Stimulated activated naive CD8-positive, alpha-beta T cell treated with anti-CD3 and anti-CD28 coated beads, Interleukin-15, Interleukin-2, amounts not matched to agents 100 U/mL and 50 U/mL, for 24 hours (primary cell): Measurements from ENCODE around the gene SCGB1A1.
"Not testable (repeated sequence)": the region's sequence is repeated elsewhere in the genome, so short reads cannot be mapped to it uniquely, and the experiment has no call there.

Experiments used
- ATAC-seq: fragments of 150-1000 bp; cut with Tn5 transposase; one replicate; pipeline ENCODE4 v1.10.0; 2021
- DNase-seq: peaks from one replicate; pipeline ENCODE4 v3.0.0; 2021

SCGB1A1 gene, protein sequence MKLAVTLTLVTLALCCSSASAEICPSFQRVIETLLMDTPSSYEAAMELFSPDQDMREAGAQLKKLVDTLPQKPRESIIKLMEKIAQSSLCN

GRCh38 chr11:62418733-62419132, at the start of gene SCGB1A1:
Gene SCGB1A1 (plus strand): TSS chr11:62419033. CDS start chr11:62419096, 63 bp downstream.
- DNase-seq, result no peak

GRCh38 chr11:62370743-62371440, 47.9 kb upstream of the SCGB1A1 start:
- ATAC-seq (peak; percentile 73), DNase-seq (peak; percentile 48)

More at GRCh38 chr11:62418733-62419132, at the start of gene SCGB1A1:
- no peak for ATAC-seq

- ATAC-seq (peak; percentile 32), DNase-seq (no peak)
Observed at GRCh38 chr11:62372871-62373270, 46.0 kb upstream of the SCGB1A1 start.

GRCh38 chr11:62373464-62374119, 45.2 kb upstream of the SCGB1A1 start:
- DNase-seq (no peak), ATAC-seq (no peak)

GRCh38 chr11:62374801-62375200, 44.0 kb upstream of the SCGB1A1 start:
- DNase-seq, result no peak
- ATAC-seq, result no peak

DNA sequence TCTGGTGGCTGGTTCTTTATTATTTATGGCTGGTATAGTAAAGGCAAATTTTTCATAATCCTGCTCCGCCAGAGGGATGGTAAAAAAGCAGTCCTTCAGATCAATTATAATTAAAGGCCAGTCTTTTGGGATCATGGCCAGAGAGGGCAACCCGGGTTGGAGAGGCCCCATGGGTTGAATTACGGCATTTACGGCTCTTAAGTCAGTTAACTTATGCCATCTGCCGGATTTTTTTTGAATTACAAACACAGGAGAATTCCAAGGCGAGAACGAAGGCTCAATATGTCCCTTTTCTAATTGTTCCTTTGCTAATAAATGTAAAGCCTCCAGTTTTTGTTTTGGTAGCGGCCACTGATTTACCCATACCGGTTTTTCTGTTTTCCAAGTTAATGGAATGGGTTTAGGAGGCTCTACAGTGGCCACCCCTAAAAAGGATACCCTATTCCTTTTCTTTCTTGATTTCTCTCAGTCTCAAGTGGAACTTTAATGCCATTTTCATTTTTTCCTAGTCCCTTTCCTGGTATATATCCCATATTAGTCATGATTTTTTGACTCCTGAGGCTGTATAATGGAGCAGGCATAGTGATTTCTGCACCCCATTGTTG, 40.3 kb upstream of the SCGB1A1 start:
- not testable (repeated sequence) for DNase-seq, ATAC-seq

DNA sequence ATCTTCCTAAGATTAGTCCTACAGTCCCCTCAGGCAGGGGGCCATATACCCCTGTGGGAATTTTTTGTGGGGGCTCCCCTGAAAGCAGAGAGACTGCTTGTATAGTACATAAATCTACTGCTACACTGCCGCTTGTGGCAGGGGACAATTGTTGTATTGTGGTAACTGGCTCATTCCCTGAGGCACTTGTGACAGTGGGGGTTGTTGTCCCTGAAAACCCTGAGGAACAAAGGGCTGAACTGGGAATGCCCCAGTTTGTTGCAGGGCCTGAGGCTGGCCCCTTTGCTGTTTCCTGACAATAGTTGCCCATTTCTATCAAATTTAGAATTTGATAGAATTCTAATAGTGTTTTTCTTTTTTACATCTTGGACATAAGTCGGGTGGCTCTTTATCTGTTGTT, 39.2 kb upstream of the SCGB1A1 start:
- ATAC-seq, DNase-seq: not testable (repeated sequence)

DNA sequence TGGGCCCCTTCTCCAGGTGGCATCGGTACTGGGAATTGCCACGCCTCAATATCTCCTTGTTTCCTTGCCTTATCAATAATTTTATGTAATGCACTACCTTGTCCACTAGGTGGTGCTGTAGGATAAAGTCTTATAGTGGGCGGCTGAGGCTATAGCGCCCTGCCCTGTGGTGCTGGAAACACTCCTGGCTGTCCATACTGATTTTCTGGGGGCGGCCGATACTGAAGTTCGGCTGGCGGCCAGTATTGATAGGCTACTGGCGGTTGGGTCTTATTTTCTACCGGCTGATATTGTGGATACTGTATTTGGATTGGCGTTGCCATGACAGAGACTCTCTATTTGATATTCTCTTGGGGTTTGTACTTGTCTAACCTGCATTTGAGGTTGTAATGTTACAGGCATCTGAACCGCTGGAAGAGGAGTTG, 38.0 kb upstream of the SCGB1A1 start:
- ATAC-seq (peak; percentile 83), DNase-seq (peak; percentile 32)

DNA sequence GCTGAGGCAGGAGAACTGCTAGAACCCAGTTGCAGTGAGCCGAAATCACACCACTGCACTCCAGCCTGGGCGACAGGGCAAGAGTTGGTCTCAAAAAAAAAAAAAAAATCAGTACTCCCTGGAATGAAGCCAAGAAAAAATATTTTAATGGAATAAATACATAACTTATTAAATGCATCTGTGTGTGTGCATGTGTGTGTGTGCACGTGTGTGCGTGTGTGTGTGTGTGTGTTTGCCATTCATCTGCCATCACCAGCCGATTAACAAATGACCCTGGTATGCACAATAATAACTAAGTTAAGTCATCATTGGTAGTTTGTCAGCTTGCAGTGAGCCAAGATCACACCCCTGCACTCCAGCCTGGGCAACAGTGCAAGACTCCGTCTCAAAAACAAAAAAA, 35.0 kb upstream of the SCGB1A1 start:
- DNase-seq (no peak), ATAC-seq (no peak)

- not testable (repeated sequence) for ATAC-seq, DNase-seq
Observed at GRCh38 chr11:62386083-62386482, 32.8 kb upstream of the SCGB1A1 start.

DNA sequence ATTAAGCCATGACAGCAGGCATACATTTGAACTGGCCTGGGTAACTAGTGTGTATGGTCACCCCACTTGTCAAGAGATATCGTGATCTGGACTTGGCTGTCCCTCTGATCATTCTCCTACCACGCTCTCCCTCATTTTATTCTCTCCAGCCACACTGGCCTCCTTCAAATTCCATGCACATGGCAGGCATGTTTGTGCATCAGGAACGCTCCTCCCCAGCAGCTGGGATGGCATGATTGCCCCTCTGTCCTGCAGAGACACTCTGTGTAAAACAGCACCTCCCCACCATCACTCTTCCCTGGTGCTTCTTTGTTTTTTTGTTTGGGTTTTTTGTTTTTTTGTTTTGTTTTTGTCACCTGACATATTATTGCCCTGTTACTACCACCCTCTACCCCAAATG, 31.5 kb upstream of the SCGB1A1 start:
- DNase-seq, result no peak
- ATAC-seq, result no peak

- ATAC-seq (no peak), DNase-seq (no peak)
Observed at GRCh38 chr11:62388999-62389398, 29.8 kb upstream of the SCGB1A1 start.

DNA sequence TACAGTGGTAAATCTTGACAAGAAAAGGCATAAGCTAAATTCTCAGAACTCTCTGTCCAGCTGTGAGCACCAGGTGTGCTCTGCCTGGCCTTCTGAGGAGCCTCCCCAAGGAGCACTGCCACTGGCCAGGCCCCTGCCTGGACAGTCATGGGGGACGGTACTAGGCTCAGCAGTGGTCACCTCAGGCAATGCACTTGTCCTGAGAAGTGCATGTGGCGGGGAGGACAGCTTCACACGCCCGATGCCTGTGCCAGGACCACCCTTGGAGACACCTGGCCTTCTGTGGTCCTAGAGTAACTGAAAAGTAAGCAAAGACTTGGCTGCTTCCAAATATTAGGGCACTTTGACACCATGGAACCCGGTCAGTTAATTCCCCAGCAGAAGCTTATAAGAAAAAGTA, 28.6 kb upstream of the SCGB1A1 start:
- DNase-seq (no peak), ATAC-seq (no peak)

- DNase-seq (no peak), ATAC-seq (no peak)
Observed at GRCh38 chr11:62390722-62391121, 28.1 kb upstream of the SCGB1A1 start.

GRCh38 chr11:62391642-62392425, 27.0 kb upstream of the SCGB1A1 start:
- DNase-seq (no peak), ATAC-seq (no peak)

DNA sequence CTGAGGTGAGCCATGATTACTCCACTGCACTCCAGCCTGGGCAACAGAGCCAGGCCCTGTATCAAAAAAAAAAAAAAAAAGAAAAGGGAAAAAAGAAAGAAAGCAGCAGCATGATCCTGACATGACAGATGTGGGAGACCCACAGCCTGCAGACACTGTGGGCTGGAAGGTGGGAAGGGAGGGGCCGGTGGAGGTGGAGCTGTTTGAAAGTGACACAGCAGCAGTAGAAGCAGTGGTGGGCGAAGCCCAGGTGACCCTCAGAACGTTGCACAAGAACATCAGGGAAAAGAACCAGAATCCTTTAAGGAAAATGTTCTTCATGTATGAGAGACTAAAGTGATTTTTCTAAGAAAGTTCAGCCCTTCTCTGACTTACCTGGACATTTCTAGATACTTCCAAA, 26.3 kb upstream of the SCGB1A1 start:
- no peak for ATAC-seq
- no peak for DNase-seq

DNA sequence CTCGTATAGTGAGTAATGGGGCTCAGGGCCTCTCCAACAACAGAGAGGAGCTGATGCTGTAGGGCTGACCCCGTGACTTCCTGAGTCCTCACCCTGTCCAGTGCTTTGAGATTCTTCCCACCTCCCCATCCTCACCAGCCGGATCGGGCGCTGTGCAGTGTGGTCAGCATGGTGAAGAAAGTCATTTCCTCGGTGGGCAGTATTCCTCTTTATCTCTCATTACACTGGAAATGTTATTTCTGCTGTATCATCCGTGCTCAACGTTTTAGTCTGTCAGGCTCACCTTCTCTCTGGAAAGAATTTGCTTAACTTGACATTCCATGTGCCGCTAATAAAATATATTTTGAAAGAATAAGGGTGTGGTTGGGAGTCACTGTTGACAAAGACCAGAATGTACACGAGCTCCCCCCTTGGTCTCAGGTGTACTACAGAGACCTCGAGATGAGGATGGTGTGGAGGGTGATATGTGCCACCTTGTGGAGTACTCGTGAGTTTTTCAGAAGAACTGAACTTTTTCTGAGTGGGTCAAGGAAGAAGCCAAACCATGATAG, 25.7 kb upstream of the SCGB1A1 start:
- ATAC-seq (peak; percentile 65), DNase-seq (no peak)

GRCh38 chr11:62393735-62394134, 25.1 kb upstream of the SCGB1A1 start:
- no peak for ATAC-seq
- DNase-seq, result no peak

- ATAC-seq (peak; percentile 65), DNase-seq (peak; percentile 42)
Observed at GRCh38 chr11:62394825-62395538, 23.9 kb upstream of the SCGB1A1 start.

DNA sequence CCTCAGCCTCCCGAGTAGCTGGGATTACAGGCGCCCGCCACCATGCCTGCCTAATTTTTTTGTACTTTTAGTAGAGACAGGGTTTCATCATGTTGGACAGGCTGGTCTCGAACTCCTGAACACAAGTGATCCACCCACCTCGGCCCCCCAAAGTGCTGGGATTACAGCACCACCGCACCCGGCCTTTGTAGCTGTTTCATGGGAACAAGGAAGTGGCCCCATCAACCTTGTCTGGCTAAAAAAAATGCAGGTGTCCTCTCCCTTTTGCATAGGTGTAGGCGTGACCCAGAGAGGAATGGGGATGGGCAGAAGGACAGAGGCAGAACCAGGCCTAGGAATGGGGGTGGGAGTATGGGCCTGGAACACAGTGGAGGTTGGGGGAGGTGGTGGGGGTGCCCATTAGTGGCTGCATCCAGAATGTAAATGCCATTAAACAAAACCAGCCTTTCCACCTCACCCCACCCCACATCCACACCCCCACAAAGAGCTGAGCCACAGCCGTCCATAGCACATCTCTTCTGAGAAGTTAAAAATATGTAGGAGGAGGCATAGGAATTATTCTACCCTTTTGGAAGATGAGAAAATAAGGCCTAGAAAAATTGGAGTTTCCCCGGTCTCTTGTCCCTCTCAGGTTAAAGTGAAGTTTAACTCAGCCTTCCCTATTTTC, 22.8 kb upstream of the SCGB1A1 start:
- ATAC-seq (no peak), DNase-seq (no peak)
